Stomach smooth muscle (tissue), 2 donors: ENCODE data around the gene GM2A.
"Not testable (repeated sequence)": the region's sequence is repeated elsewhere in the genome, so short reads cannot be mapped to it uniquely, and the experiment has no call there.

Source experiments
- H3K27ac ChIP-seq: one replicate; pipeline ENCODE4 v1.7.0; 2013; ENCODE audit warnings: mild to moderate bottlenecking, low read length, inconsistent platforms
- H3K27me3 ChIP-seq, 2 donors: one replicate each; pipeline ENCODE4 v1.7.0; 2013; ENCODE audit warnings: low read length in 2 of 2; ENCODE audit not compliant: insufficient read depth in 2 of 2, control insufficient read depth in 1 of 2
- H3K36me3 ChIP-seq, 2 donors: one replicate each; pipeline ENCODE4 v1.7.0; 2013; ENCODE audit warnings: low read length in 2 of 2; ENCODE audit not compliant: control insufficient read depth in 2 of 2, insufficient read depth in 2 of 2
- H3K4me1 ChIP-seq: one replicate; pipeline ENCODE4 v1.7.0; 2013; ENCODE audit warnings: low read length; ENCODE audit not compliant: control insufficient read depth, insufficient read depth
- H3K4me3 ChIP-seq, 2 donors: one replicate each; pipeline ENCODE4 v1.7.0; 2013; ENCODE audit warnings: low read length in 2 of 2
- H3K9ac ChIP-seq, 2 donors: one replicate each; pipeline ENCODE4 v1.7.0; 2013; ENCODE audit warnings: low read length in 2 of 2, mild to moderate bottlenecking in 1 of 2
- H3K9me3 ChIP-seq, 2 donors: one replicate each; pipeline ENCODE4 v1.7.0; 2013; ENCODE audit warnings: low read length in 2 of 2; ENCODE audit not compliant: control insufficient read depth in 2 of 2
- donor health status: healthy.
- donor health status: Pancreatic carcinoma.

Gene GM2A

GRCh38 chr5:151251621-151252020 is 1.4 kb upstream of the GM2A start:
- H3K9ac ChIP-seq, result no peak overlapping the region
- H3K9me3 ChIP-seq, result no peaks in the 10 kb centered on the region
- peaks cover 19% of the 10 kb centered on the region for H3K4me1 ChIP-seq
- H3K36me3 ChIP-seq, result no peaks in the 10 kb centered on the region
- H3K27me3 ChIP-seq, result no peaks in the 10 kb centered on the region
- no peak overlapping the region for H3K4me3 ChIP-seq
- no peak overlapping the region for H3K27ac ChIP-seq

GRCh38 chr5:151253605-151253950 is 593 bp downstream of the GM2A start:
- Histone ChIP-seq H3K4me3 (peak overlapping the region; percentile 64 to 97), H3K27me3 (no peaks in the 10 kb centered on the region), H3K36me3 (no peaks in the 10 kb centered on the region), H3K9ac (peak overlapping the region; percentile 56 to 86), H3K27ac (peak overlapping the region; percentile 55), H3K9me3 (no peaks in the 10 kb centered on the region), H3K4me1 (peaks cover 22% of the 10 kb centered on the region)

- peaks cover 22% of the 10 kb centered on the region for H3K4me1 ChIP-seq
- H3K27me3 ChIP-seq, result no peaks in the 10 kb centered on the region
- H3K9ac ChIP-seq, result no peak overlapping the region
- H3K36me3 ChIP-seq, result no peaks in the 10 kb centered on the region
- no peaks in the 10 kb centered on the region for H3K9me3 ChIP-seq
- no peak overlapping the region for H3K4me3 ChIP-seq
- H3K27ac ChIP-seq, result no peak overlapping the region
These were observed 1.6 kb downstream of the GM2A start for GRCh38 chr5:151254556-151254955.

GRCh38 chr5:151254990-151255389 is 2.0 kb downstream of the GM2A start:
- not testable (repeated sequence) for H3K36me3 ChIP-seq, H3K9ac ChIP-seq, H3K9me3 ChIP-seq, H3K4me3 ChIP-seq, H3K27me3 ChIP-seq, H3K27ac ChIP-seq
- H3K4me1 ChIP-seq, result peaks cover 22% of the 10 kb centered on the region

- Histone ChIP-seq H3K4me1 (peaks cover 22% of the 10 kb centered on the region), H3K36me3 (peaks cover 0 to 2% of the 10 kb centered on the region in 2 donors), H3K4me3 (no peak overlapping the region), H3K9me3 (no peaks in the 10 kb centered on the region), H3K27me3 (no peaks in the 10 kb centered on the region), H3K27ac (no peak overlapping the region), H3K9ac (no peak overlapping the region)
These were observed 2.8 kb downstream of the GM2A start for GRCh38 chr5:151255621-151256286.

GRCh38 chr5:151257731-151258181 is 4.8 kb downstream of the GM2A start:
- no peak overlapping the region for H3K27ac ChIP-seq
- peaks cover 0 to 2% of the 10 kb centered on the region in 2 donors for H3K36me3 ChIP-seq
- no peak overlapping the region for H3K4me3 ChIP-seq
- H3K9me3 ChIP-seq, result no peaks in the 10 kb centered on the region
- no peaks in the 10 kb centered on the region for H3K27me3 ChIP-seq
- H3K4me1 ChIP-seq, result peaks cover 18% of the 10 kb centered on the region
- no peak overlapping the region for H3K9ac ChIP-seq

GRCh38 chr5:151258201-151258611 is 5.2 kb downstream of the GM2A start:
- no peaks in the 10 kb centered on the region for H3K27me3 ChIP-seq
- H3K9ac ChIP-seq, result no peak overlapping the region
- no peak overlapping the region for H3K27ac ChIP-seq
- H3K4me3 ChIP-seq, result no peak overlapping the region
- H3K9me3 ChIP-seq, result no peaks in the 10 kb centered on the region
- H3K36me3 ChIP-seq, result peaks cover 0 to 2% of the 10 kb centered on the region in 2 donors
- H3K4me1 ChIP-seq, result peaks cover 18% of the 10 kb centered on the region

GRCh38 chr5:151258816-151259215 is 5.8 kb downstream of the GM2A start:
- Histone ChIP-seq H3K36me3 (peaks cover 0 to 2% of the 10 kb centered on the region in 2 donors), H3K4me1 (peaks cover 13% of the 10 kb centered on the region), H3K27ac (no peak overlapping the region), H3K9me3 (no peaks in the 10 kb centered on the region), H3K27me3 (no peaks in the 10 kb centered on the region), H3K4me3 (no peak overlapping the region), H3K9ac (no peak overlapping the region)

GRCh38 chr5:151259931-151260330 is 6.9 kb downstream of the GM2A start:
- H3K27ac ChIP-seq, result no peak overlapping the region
- H3K4me3 ChIP-seq, result no peak overlapping the region
- no peak overlapping the region for H3K9ac ChIP-seq
- peaks cover 2% of the 10 kb centered on the region in 2 donors for H3K36me3 ChIP-seq
- no peaks in the 10 kb centered on the region for H3K9me3 ChIP-seq
- peaks cover 6% of the 10 kb centered on the region for H3K4me1 ChIP-seq
- H3K27me3 ChIP-seq, result no peaks in the 10 kb centered on the region

- Histone ChIP-seq H3K9me3 (no peaks in the 10 kb centered on the region), H3K4me1 (peaks cover under 1% of the 10 kb centered on the region), H3K36me3 (peaks cover 14 to 19% of the 10 kb centered on the region in 2 donors), H3K27ac (no peak overlapping the region), H3K27me3 (no peaks in the 10 kb centered on the region), H3K4me3 (no peak overlapping the region), H3K9ac (no peak overlapping the region)
These were observed 9.5 kb downstream of the GM2A start for GRCh38 chr5:151262532-151262931.

GRCh38 chr5:151264113-151264512 is 11.1 kb downstream of the GM2A start:
- H3K9me3 ChIP-seq, result no peaks in the 10 kb centered on the region
- H3K4me1 ChIP-seq, result no peaks in the 10 kb centered on the region
- peaks cover 20 to 21% of the 10 kb centered on the region in 2 donors for H3K36me3 ChIP-seq
- H3K27ac ChIP-seq, result no peak overlapping the region
- no peak overlapping the region for H3K4me3 ChIP-seq
- H3K9ac ChIP-seq, result no peak overlapping the region
- H3K27me3 ChIP-seq, result no peaks in the 10 kb centered on the region
